Measurements from ENCODE around the gene PIBF1.
"Not testable (repeated sequence)": the region's sequence is repeated elsewhere in the genome, so short reads cannot be mapped to it uniquely, and the experiment has no call there.

Gene PIBF1

GRCh38 chr13:72908416-72908815, 126.5 kb downstream of the PIBF1 start:
- TF ChIP-seq YY1 (IDR thresholded peaks at IDR 0.05; ENCODE audit: insufficient read depth, insufficient read length) = no peak
- TF ChIP-seq SUZ12 (IDR thresholded peaks at IDR 0.05; ENCODE audit: extremely low read depth, insufficient read depth, insufficient read length) = no peak
- no peak for TF ChIP-seq ZNF274 (IDR thresholded peaks at IDR 0.05; ENCODE audit: low read depth, low read length)
- peaks cover 8% of the 10 kb centered on the region for H3K36me3 ChIP-seq (ENCODE audit: insufficient read depth, insufficient read length, low read length)
- no peaks in the 10 kb centered on the region for H3K27me3 ChIP-seq (ENCODE audit: insufficient read depth, insufficient read length)
- H3K9me3 ChIP-seq (ENCODE audit: insufficient read depth, low read length) = no peaks in the 10 kb centered on the region
- no peak overlapping the region for H3K9ac ChIP-seq (ENCODE audit: insufficient read length, low read depth)
- no peaks in the 10 kb centered on the region for H3K4me1 ChIP-seq (ENCODE audit: insufficient read depth, insufficient read length)
- no peak for DNase-seq (ENCODE audit: low read depth, low spot score)
- H3K4me3 ChIP-seq (ENCODE audit: insufficient read length, low read depth) = no peak overlapping the region

GRCh38 chr13:72911981-72912380, 130.0 kb downstream of the PIBF1 start:
- Histone ChIP-seq H3K4me1 (ENCODE audit: insufficient read depth, insufficient read length) (no peaks in the 10 kb centered on the region), H3K27me3 (ENCODE audit: insufficient read depth, insufficient read length) (no peaks in the 10 kb centered on the region), H3K9ac (ENCODE audit: insufficient read length, low read depth) (no peak overlapping the region), H3K9me3 (ENCODE audit: insufficient read depth, low read length) (no peaks in the 10 kb centered on the region), H3K36me3 (ENCODE audit: insufficient read depth, insufficient read length, low read length) (peaks cover 5% of the 10 kb centered on the region), H3K4me3 (ENCODE audit: insufficient read length, low read depth) (no peak overlapping the region)
- DNase-seq (ENCODE audit: low read depth, low spot score) = no peak
- no peak for TF ChIP-seq ZNF274 (IDR thresholded peaks at IDR 0.05; ENCODE audit: low read depth, low read length)
- no peak for TF ChIP-seq YY1 (IDR thresholded peaks at IDR 0.05; ENCODE audit: insufficient read depth, insufficient read length)
- TF ChIP-seq SUZ12 (IDR thresholded peaks at IDR 0.05; ENCODE audit: extremely low read depth, insufficient read depth, insufficient read length) = no peak

DNA sequence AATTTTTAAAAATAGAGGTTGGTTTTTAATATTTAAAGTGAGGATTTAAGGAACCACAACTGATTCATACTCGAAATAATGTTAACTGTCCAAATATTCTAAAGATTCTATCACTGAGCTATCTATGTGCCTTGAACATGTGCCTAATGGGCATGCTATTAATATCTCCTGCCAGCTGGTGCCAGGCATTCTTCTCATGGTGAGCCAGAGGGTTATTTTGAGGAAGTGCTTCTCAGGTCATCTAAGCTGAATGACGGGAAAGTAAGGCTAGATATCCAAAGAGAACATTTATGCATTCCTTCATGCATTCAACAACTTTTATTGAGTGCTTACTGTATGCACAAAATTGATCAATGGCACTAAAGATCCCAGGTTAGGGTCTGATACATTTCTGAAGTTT, 138.2 kb downstream of the PIBF1 start:
- Histone ChIP-seq H3K27me3 (ENCODE audit: insufficient read depth, insufficient read length) (no peaks in the 10 kb centered on the region), H3K4me3 (ENCODE audit: insufficient read length, low read depth) (no peak overlapping the region), H3K36me3 (ENCODE audit: insufficient read depth, insufficient read length, low read length) (peaks cover 7% of the 10 kb centered on the region), H3K9me3 (ENCODE audit: insufficient read depth, low read length) (no peaks in the 10 kb centered on the region), H3K4me1 (ENCODE audit: insufficient read depth, insufficient read length) (no peaks in the 10 kb centered on the region), H3K9ac (ENCODE audit: insufficient read length, low read depth) (no peak overlapping the region)
- TF ChIP-seq YY1 (IDR thresholded peaks at IDR 0.05; ENCODE audit: insufficient read depth, insufficient read length) = no peak
- TF ChIP-seq SUZ12 (IDR thresholded peaks at IDR 0.05; ENCODE audit: extremely low read depth, insufficient read depth, insufficient read length) = no peak
- no peak for TF ChIP-seq ZNF274 (IDR thresholded peaks at IDR 0.05; ENCODE audit: low read depth, low read length)
- DNase-seq (ENCODE audit: low read depth, low spot score) = no peak

GRCh38 chr13:72931311-72931710, 149.4 kb downstream of the PIBF1 start:
- Histone ChIP-seq H3K9ac (ENCODE audit: insufficient read length, low read depth) (no peak overlapping the region), H3K4me3 (ENCODE audit: insufficient read length, low read depth) (no peak overlapping the region), H3K9me3 (ENCODE audit: insufficient read depth, low read length) (no peaks in the 10 kb centered on the region), H3K36me3 (ENCODE audit: insufficient read depth, insufficient read length, low read length) (no peaks in the 10 kb centered on the region), H3K27me3 (ENCODE audit: insufficient read depth, insufficient read length) (no peaks in the 10 kb centered on the region), H3K4me1 (ENCODE audit: insufficient read depth, insufficient read length) (no peaks in the 10 kb centered on the region)
- no peak for DNase-seq (ENCODE audit: low read depth, low spot score)
- TF ChIP-seq YY1 (IDR thresholded peaks at IDR 0.05; ENCODE audit: insufficient read depth, insufficient read length) (no peak), ZNF274 (IDR thresholded peaks at IDR 0.05; ENCODE audit: low read depth, low read length) (no peak), SUZ12 (IDR thresholded peaks at IDR 0.05; ENCODE audit: extremely low read depth, insufficient read depth, insufficient read length) (no peak)

DNA sequence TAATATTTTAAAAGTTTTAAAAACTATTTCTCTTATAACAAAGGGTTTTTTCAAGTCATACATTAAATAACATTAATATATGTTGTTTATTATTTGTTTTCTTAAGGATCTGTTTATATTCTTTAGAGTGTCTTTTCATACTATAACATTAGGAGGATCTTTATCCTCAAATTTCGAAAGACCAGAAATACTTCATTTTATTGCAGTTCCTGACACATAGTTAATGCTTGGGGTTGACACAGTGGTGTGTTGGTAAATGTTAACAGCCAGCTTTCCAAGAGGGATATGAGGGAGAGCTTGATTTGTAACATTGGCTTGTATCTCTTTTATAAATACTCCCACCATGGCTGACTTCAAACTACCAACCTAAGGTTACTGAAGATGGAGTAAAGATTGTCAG, 150.3 kb downstream of the PIBF1 start:
- DNase-seq (ENCODE audit: low read depth, low spot score) = no peak
- Histone ChIP-seq H3K27me3 (ENCODE audit: insufficient read depth, insufficient read length) (no peaks in the 10 kb centered on the region), H3K9me3 (ENCODE audit: insufficient read depth, low read length) (no peaks in the 10 kb centered on the region), H3K9ac (ENCODE audit: insufficient read length, low read depth) (no peak overlapping the region), H3K4me1 (ENCODE audit: insufficient read depth, insufficient read length) (no peaks in the 10 kb centered on the region), H3K4me3 (ENCODE audit: insufficient read length, low read depth) (no peak overlapping the region), H3K36me3 (ENCODE audit: insufficient read depth, insufficient read length, low read length) (no peaks in the 10 kb centered on the region)
- TF ChIP-seq SUZ12 (IDR thresholded peaks at IDR 0.05; ENCODE audit: extremely low read depth, insufficient read depth, insufficient read length) (no peak), ZNF274 (IDR thresholded peaks at IDR 0.05; ENCODE audit: low read depth, low read length) (no peak), YY1 (IDR thresholded peaks at IDR 0.05; ENCODE audit: insufficient read depth, insufficient read length) (no peak)

- H3K9me3 ChIP-seq (ENCODE audit: insufficient read depth, low read length); H3K36me3 ChIP-seq (ENCODE audit: insufficient read depth, insufficient read length, low read length); H3K27me3 ChIP-seq (ENCODE audit: insufficient read depth, insufficient read length); H3K4me3 ChIP-seq (ENCODE audit: insufficient read length, low read depth); DNase-seq (ENCODE audit: low read depth, low spot score); H3K9ac ChIP-seq (ENCODE audit: insufficient read length, low read depth); H3K4me1 ChIP-seq (ENCODE audit: insufficient read depth, insufficient read length): not testable (repeated sequence)
These were observed 164.3 kb downstream of the PIBF1 start for GRCh38 chr13:72946267-72946666.

- H3K36me3 ChIP-seq (ENCODE audit: insufficient read depth, insufficient read length, low read length) = no peaks in the 10 kb centered on the region
- DNase-seq (ENCODE audit: low read depth, low spot score) = peak; percentile 5
- H3K9ac ChIP-seq (ENCODE audit: insufficient read length, low read depth) = no peak overlapping the region
- no peaks in the 10 kb centered on the region for H3K9me3 ChIP-seq (ENCODE audit: insufficient read depth, low read length)
- H3K27me3 ChIP-seq (ENCODE audit: insufficient read depth, insufficient read length) = no peaks in the 10 kb centered on the region
- no peaks in the 10 kb centered on the region for H3K4me1 ChIP-seq (ENCODE audit: insufficient read depth, insufficient read length)
- H3K4me3 ChIP-seq (ENCODE audit: insufficient read length, low read depth) = no peak overlapping the region
- TF ChIP-seq YY1 (IDR thresholded peaks at IDR 0.05; ENCODE audit: insufficient read depth, insufficient read length) (no peak), ZNF274 (IDR thresholded peaks at IDR 0.05; ENCODE audit: low read depth, low read length) (no peak), SUZ12 (IDR thresholded peaks at IDR 0.05; ENCODE audit: extremely low read depth, insufficient read depth, insufficient read length) (no peak)
These were observed 170.7 kb downstream of the PIBF1 start for GRCh38 chr13:72952529-72953141.
